Lung (tissue), 12 donors: ENCODE measurements around the gene SCN4B. TPM values are rescaled to one million over a fixed set of nuclear protein-coding genes. Genes with fewer than 3 reads are reported as not detected.

Source experiments
- ATAC-seq: fragments of 200-7000 bp; cut with Tn5 transposase; one replicate; pipeline ENCODE4 v1.9.1; 2020; ENCODE audit warnings: moderate number of reproducible peaks; ENCODE audit not compliant: insufficient read depth, low FRiP score
- DNase-seq, 3 donors: peaks; one replicate each; pipeline ENCODE4 v3.0.0-alpha.2; 2013 to 2017
- H3K27ac ChIP-seq, 2 donors: one replicate each; pipeline ENCODE4 v1.5.1; 2013; ENCODE audit warnings: mild to moderate bottlenecking in 2 of 2, moderate library complexity in 2 of 2, control low read depth in 1 of 2, inconsistent platforms in 1 of 2, low read depth in 1 of 2, low read length in 1 of 2
- H3K27me3 ChIP-seq, 3 donors: one replicate each; pipeline ENCODE4 v1.5.1; 2013; ENCODE audit warnings: low read length in 2 of 3; ENCODE audit not compliant: control insufficient read depth in 3 of 3, insufficient read depth in 3 of 3
- H3K36me3 ChIP-seq, 4 donors: one replicate each; pipeline ENCODE4 v1.5.1; 2013; ENCODE audit warnings: low read length in 4 of 4, mild to moderate bottlenecking in 1 of 4, moderate library complexity in 1 of 4; ENCODE audit not compliant: control insufficient read depth in 4 of 4, insufficient read depth in 4 of 4
- H3K4me1 ChIP-seq, 5 donors: one replicate each; pipeline ENCODE4 v1.5.1; 2013; ENCODE audit warnings: low read length in 5 of 5, mild to moderate bottlenecking in 2 of 5, moderate library complexity in 1 of 5; ENCODE audit not compliant: control insufficient read depth in 5 of 5, insufficient read depth in 5 of 5
- H3K4me3 ChIP-seq: one replicate; pipeline ENCODE4 v1.5.1; 2013; ENCODE audit warnings: mild to moderate bottlenecking, control low read depth, moderate library complexity
- H3K9ac ChIP-seq, 2 donors: one replicate each; pipeline ENCODE4 v1.5.1; 2013; ENCODE audit warnings: low read length in 2 of 2, control low read depth in 1 of 2; ENCODE audit not compliant: insufficient read depth in 1 of 2
- H3K9me3 ChIP-seq, 4 donors: one replicate each; pipeline ENCODE4 v1.5.1; 2013; ENCODE audit warnings: low read length in 3 of 4, mild to moderate bottlenecking in 1 of 4, moderate library complexity in 1 of 4; ENCODE audit not compliant: control insufficient read depth in 4 of 4, insufficient read depth in 3 of 4
- WGBS, 2 donors: extraction: QIAGEN DNeasy Blood & Tissue Kit; methylation state at CpG; one replicate each; pipeline ENCODE4 v1.1.7; 2013; 5-methylcytosine and 5-hydroxymethylcytosine counted together
- polyA plus RNA-seq, 2 donors: library from polyadenylated mRNA; stranded (reverse); fragments of 200-250 nt; gene quantifications; one replicate each; pipeline ENCODE4 v1.2.1, GENCODE V29; 2013
- total RNA-seq, 2 donors: library from RNA; depleted of rRNA in 1 of 2; stranded (reverse); fragments of >200 nt in 1 of 2; gene quantifications; one replicate each; pipeline ENCODE4 v1.2.1, GENCODE V29; 2014 to 2021
- TF ChIP-seq, protein P1 (sequence below): IDR thresholded peaks from 2 replicates; pipeline ENCODE4 v1.5.1; 2012; ENCODE audit warnings: mild to moderate bottlenecking; ENCODE audit errors: control extremely low read depth, extremely low read depth
- donor health status: control.
- donor health status: control.
- donor health status: Bipolar disorder and iron deficiency.
- donor health status: healthy.
- donor health status: DM: yes; HTN: yes; CAD: no.

SCN4B gene
- total and polyA plus RNA-seq, 4 donors, result 0.95 to 5.2 (median 2.3) TPM

- ATAC-seq (no peak), DNase-seq (peak in 1 of 3 donors; percentile 13)
- H3K4me1 ChIP-seq, result no peaks in the 10 kb centered on the region
- H3K36me3 ChIP-seq, result no peaks in the 10 kb centered on the region
- TF ChIP-seq, protein P1, sequence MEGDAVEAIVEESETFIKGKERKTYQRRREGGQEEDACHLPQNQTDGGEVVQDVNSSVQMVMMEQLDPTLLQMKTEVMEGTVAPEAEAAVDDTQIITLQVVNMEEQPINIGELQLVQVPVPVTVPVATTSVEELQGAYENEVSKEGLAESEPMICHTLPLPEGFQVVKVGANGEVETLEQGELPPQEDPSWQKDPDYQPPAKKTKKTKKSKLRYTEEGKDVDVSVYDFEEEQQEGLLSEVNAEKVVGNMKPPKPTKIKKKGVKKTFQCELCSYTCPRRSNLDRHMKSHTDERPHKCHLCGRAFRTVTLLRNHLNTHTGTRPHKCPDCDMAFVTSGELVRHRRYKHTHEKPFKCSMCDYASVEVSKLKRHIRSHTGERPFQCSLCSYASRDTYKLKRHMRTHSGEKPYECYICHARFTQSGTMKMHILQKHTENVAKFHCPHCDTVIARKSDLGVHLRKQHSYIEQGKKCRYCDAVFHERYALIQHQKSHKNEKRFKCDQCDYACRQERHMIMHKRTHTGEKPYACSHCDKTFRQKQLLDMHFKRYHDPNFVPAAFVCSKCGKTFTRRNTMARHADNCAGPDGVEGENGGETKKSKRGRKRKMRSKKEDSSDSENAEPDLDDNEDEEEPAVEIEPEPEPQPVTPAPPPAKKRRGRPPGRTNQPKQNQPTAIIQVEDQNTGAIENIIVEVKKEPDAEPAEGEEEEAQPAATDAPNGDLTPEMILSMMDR, result no peak
- H3K9ac ChIP-seq, result peak overlapping the region in 1 of 2 donors; percentile 12
- peak overlapping the region in 1 of 2 donors; percentile 49 for H3K27ac ChIP-seq
- H3K27me3 ChIP-seq, result peaks cover 0 to 2% (median 2%) of the 10 kb centered on the region in 3 donors
- 71% methylated on average over 9 of the region's 9 CpGs for WGBS, 2 donors
- H3K4me3 ChIP-seq, result no peak overlapping the region
- no peaks in the 10 kb centered on the region for H3K9me3 ChIP-seq
Measured at GRCh38 chr11:118117790-118118601, 34.6 kb downstream of the SCN4B start.

DNA sequence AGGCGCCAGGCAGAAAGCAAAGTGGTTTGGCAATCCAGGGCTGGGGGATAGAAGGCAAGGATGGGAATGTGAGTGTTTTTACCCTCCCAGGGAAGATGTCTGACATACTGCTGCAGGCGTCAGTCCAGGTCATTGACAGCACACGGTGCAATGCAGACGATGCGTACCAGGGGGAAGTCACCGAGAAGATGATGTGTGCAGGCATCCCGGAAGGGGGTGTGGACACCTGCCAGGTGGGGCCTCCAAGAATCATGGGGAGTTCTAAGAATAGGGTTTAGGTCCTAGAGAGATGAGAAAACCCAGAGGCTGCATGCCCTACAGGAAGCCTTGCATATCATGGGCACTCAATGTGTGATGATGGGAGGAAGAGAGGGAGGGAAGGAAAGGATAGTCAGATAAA lies 37.6 kb downstream of the SCN4B start:
- TF ChIP-seq, protein P1, result no peak
- no peak for DNase-seq
- Histone ChIP-seq H3K9me3 (no peaks in the 10 kb centered on the region), H3K4me1 (no peaks in the 10 kb centered on the region), H3K4me3 (no peak overlapping the region), H3K27ac (no peak overlapping the region), H3K27me3 (peaks cover 0 to 2% (median 0%) of the 10 kb centered on the region in 3 donors), H3K9ac (no peak overlapping the region), H3K36me3 (no peaks in the 10 kb centered on the region)
- no peak for ATAC-seq
- 92% methylated on average over 7 of the region's 7 CpGs for WGBS, 2 donors

- TF ChIP-seq, protein P1, result no peak
- no peaks in the 10 kb centered on the region for H3K9me3 ChIP-seq
- no peak overlapping the region for H3K4me3 ChIP-seq
- H3K4me1 ChIP-seq, result no peaks in the 10 kb centered on the region
- DNase-seq (no peak), ATAC-seq (no peak)
- no peaks in the 10 kb centered on the region for H3K36me3 ChIP-seq
- no peak overlapping the region for H3K9ac ChIP-seq
- peaks cover 0 to 2% (median 0%) of the 10 kb centered on the region in 3 donors for H3K27me3 ChIP-seq
- WGBS, 2 donors, result 79 to 94% methylated on average over 1 of the region's 1 CpG
- no peak overlapping the region for H3K27ac ChIP-seq
Measured at GRCh38 chr11:118114266-118114665, 38.4 kb downstream of the SCN4B start.
